Panc1 (cell line): ENCODE results near the gene SERPINA3.

Source experiments
- POLR2AphosphoS5 ChIP-seq: IDR thresholded peaks from 2 replicates; pipeline ENCODE4 v1.6.1; 2012; ENCODE audit warnings: mild to moderate bottlenecking, low read depth, low read length, moderate library complexity
- SIN3A ChIP-seq: IDR thresholded peaks from 2 replicates; pipeline ENCODE4 v1.6.1; 2012; ENCODE audit warnings: low read depth, mild to moderate bottlenecking, low read length, moderate library complexity, borderline replicate concordance; ENCODE audit not compliant: insufficient read depth
- TF ChIP-seq, protein P1 (sequence below): fragments of 450-650 bp; IDR thresholded peaks from 2 replicates; pipeline ENCODE4 v1.5.1; 2017; ENCODE audit warnings: mild to moderate bottlenecking
- TF ChIP-seq, protein P2 (sequence below), 2 experiments: IDR thresholded peaks; 2 replicates each; pipeline ENCODE4 v1.6.1; 2011 to 2012; ENCODE audit warnings: low read depth in 2 of 2, control low read depth in 1 of 2, low read length in 1 of 2, mild to moderate bottlenecking in 1 of 2, moderate library complexity in 1 of 2; ENCODE audit not compliant: insufficient read depth in 1 of 2

DNA sequence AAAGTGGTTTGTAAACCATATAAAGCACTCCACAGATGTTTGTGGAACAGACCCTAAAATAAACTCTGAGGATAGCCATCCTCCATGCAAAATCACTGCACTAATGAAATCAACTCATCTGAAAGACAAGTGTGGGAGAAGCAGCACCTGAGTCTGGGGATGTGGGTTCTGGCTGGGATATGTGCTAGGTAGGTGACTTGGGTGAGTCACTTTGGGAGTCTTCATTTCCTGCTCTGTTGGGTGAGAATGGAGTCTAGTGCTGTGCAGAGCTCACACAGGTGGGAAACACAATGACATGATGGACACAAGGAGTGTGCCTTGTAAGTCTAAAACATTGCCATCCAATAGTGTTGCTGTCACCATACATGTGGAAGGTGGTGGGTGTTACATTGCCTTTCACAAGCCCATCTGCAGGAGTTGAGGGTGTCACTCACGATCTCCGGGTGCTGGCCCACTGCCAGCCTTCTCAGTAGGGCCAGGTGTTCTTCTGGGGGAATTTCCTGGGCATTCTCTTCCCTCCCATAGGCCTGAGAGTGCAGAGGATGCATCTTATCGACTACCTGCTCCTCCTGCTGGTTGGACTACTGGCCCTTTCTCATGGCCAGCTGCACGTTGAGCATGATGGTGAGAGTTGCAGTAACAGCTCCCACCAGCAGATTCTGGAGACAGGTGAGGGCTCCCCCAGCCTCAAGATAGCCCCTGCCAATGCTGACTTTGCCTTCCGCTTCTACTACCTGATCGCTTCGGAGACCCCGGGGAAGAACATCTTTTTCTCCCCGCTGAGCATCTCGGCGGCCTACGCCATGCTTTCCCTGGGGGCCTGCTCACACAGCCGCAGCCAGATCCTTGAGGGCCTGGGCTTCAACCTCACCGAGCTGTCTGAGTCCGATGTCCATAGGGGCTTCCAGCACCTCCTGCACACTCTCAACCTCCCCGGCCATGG is 49.0 kb upstream of the SERPINA3 start:
- TF ChIP-seq, protein P1, sequence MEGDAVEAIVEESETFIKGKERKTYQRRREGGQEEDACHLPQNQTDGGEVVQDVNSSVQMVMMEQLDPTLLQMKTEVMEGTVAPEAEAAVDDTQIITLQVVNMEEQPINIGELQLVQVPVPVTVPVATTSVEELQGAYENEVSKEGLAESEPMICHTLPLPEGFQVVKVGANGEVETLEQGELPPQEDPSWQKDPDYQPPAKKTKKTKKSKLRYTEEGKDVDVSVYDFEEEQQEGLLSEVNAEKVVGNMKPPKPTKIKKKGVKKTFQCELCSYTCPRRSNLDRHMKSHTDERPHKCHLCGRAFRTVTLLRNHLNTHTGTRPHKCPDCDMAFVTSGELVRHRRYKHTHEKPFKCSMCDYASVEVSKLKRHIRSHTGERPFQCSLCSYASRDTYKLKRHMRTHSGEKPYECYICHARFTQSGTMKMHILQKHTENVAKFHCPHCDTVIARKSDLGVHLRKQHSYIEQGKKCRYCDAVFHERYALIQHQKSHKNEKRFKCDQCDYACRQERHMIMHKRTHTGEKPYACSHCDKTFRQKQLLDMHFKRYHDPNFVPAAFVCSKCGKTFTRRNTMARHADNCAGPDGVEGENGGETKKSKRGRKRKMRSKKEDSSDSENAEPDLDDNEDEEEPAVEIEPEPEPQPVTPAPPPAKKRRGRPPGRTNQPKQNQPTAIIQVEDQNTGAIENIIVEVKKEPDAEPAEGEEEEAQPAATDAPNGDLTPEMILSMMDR, result no peak
- TF ChIP-seq POLR2AphosphoS5 (no peak), SIN3A (no peak)
- TF ChIP-seq, protein P2, sequence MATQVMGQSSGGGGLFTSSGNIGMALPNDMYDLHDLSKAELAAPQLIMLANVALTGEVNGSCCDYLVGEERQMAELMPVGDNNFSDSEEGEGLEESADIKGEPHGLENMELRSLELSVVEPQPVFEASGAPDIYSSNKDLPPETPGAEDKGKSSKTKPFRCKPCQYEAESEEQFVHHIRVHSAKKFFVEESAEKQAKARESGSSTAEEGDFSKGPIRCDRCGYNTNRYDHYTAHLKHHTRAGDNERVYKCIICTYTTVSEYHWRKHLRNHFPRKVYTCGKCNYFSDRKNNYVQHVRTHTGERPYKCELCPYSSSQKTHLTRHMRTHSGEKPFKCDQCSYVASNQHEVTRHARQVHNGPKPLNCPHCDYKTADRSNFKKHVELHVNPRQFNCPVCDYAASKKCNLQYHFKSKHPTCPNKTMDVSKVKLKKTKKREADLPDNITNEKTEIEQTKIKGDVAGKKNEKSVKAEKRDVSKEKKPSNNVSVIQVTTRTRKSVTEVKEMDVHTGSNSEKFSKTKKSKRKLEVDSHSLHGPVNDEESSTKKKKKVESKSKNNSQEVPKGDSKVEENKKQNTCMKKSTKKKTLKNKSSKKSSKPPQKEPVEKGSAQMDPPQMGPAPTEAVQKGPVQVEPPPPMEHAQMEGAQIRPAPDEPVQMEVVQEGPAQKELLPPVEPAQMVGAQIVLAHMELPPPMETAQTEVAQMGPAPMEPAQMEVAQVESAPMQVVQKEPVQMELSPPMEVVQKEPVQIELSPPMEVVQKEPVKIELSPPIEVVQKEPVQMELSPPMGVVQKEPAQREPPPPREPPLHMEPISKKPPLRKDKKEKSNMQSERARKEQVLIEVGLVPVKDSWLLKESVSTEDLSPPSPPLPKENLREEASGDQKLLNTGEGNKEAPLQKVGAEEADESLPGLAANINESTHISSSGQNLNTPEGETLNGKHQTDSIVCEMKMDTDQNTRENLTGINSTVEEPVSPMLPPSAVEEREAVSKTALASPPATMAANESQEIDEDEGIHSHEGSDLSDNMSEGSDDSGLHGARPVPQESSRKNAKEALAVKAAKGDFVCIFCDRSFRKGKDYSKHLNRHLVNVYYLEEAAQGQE (IDR thresholded peaks at IDR 0.05; ENCODE audit: insufficient read depth in 1 of 2, low read depth in 2 of 2, low read length in 1 of 2), result no peak
